ENCODE data around the gene KPNA2. TPM values are rescaled to one million over a fixed set of nuclear protein-coding genes. Genes with fewer than 3 reads are reported as not detected.

The KPNA2 gene
- total and polyA plus RNA-seq, 2 of the 13 experiments (the other 11 are each of a cell fraction or from before 2014, with no cell fraction given): 111 to 305 TPM

DNA sequence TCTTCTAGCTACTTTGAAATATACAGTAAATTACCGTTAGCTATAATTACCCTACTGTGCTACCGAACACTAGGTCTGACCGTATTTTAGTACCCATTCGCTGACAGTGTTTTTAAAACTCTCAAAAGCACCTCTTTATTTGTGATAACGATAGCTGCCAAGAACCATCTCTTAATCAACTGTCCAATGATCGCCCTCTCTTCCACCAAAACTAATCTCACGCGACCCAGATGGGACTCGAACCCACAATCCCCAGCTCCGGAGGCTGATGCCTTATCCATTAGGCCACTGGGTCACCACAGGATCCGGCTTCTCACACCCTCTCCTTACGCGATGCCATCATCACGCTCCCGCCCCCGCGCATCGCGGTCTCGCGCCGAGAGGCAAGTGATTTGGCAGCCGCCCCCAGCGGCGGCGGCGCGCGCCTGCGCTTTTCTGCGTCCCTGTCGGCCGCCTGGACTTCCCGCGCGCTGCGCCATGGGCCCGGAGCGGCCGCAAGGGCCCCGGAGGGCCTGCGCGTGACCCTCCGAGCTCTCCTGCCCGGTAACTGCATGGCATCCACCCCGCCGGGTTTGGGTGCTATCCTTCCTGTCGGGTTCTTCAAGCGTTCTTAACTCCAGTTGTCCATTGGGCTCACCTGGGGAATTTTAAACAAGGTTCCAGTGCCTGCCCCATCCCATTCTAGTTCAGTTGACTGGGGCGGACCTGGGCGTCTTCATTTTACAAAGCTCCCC, 15.7 kb upstream of the KPNA2 start (continued):
- peak; percentile 97; the same call in 1 of the 2 replicates for TF ChIP-seq DZIP1 (CRISPR knock-in tag; IDR thresholded peaks at IDR 0.05)
- peak; percentile 74 for TF ChIP-seq GATAD1 (CRISPR knock-in tag; IDR thresholded peaks at IDR 0.05)
- no peak for TF ChIP-seq TEF (CRISPR knock-in tag; IDR thresholded peaks at IDR 0.05)
- peak; percentile 97 for TF ChIP-seq TFDP2 (CRISPR knock-in tag; IDR thresholded peaks at IDR 0.05)
- TF ChIP-seq RNF2 (conservative IDR thresholded peaks at IDR 0.05; ENCODE audit: low read depth): peak; percentile 95
- TF ChIP-seq EHMT2 (IDR thresholded peaks at IDR 0.05; ENCODE audit: borderline replicate concordance, low read depth, low read length): peak; percentile 63; the same call in 1 of the 2 replicates
- TF ChIP-seq, protein P1, sequence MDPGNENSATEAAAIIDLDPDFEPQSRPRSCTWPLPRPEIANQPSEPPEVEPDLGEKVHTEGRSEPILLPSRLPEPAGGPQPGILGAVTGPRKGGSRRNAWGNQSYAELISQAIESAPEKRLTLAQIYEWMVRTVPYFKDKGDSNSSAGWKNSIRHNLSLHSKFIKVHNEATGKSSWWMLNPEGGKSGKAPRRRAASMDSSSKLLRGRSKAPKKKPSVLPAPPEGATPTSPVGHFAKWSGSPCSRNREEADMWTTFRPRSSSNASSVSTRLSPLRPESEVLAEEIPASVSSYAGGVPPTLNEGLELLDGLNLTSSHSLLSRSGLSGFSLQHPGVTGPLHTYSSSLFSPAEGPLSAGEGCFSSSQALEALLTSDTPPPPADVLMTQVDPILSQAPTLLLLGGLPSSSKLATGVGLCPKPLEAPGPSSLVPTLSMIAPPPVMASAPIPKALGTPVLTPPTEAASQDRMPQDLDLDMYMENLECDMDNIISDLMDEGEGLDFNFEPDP (CRISPR knock-in tag; conservative IDR thresholded peaks at IDR 0.05): peak; percentile 98
- TF ChIP-seq SMAD1 (CRISPR knock-in tag; IDR thresholded peaks at IDR 0.05; ENCODE audit: borderline replicate concordance, low read depth): 0 out of 2 replicates have a peak, but pooled peaks have one; percentile 86
- TF ChIP-seq ZBTB37 (CRISPR knock-in tag; IDR thresholded peaks at IDR 0.05): peak; percentile 77
- TF ChIP-seq CREB1 (IDR thresholded peaks at IDR 0.05): peak; percentile 80
- TF ChIP-seq CREB1 (CRISPR knock-in tag; IDR thresholded peaks at IDR 0.05): peak; percentile 74
- TF ChIP-seq NFIB (CRISPR knock-in tag; IDR thresholded peaks at IDR 0.05; ENCODE audit: borderline replicate concordance): no peak
- peak; percentile 55; the same call in 1 of the 2 replicates for TF ChIP-seq CENPT (CRISPR knock-in tag; IDR thresholded peaks at IDR 0.05; ENCODE audit: low read depth)
- TF ChIP-seq NR2C2 (CRISPR knock-in tag; IDR thresholded peaks at IDR 0.05; ENCODE audit: borderline replicate concordance): peak; percentile 55; the same call in 1 of the 2 replicates
- peak; percentile 96; the same call in 1 of the 2 replicates for TF ChIP-seq ZNF552 (CRISPR knock-in tag; IDR thresholded peaks at IDR 0.05; ENCODE audit: borderline replicate concordance)
- TF ChIP-seq ZNF264 (CRISPR knock-in tag; IDR thresholded peaks at IDR 0.05): peak; percentile 60; the same call in 1 of the 2 replicates
- peak; percentile 85 for TF ChIP-seq JARID2 (CRISPR knock-in tag; IDR thresholded peaks at IDR 0.05; ENCODE audit: insufficient replicate concordance)
- TF ChIP-seq ELF3 (CRISPR knock-in tag; IDR thresholded peaks at IDR 0.05): peak; percentile 85
- TF ChIP-seq PHF8 (CRISPR knock-in tag; IDR thresholded peaks at IDR 0.05): peak; percentile 90
- TF ChIP-seq ZMAT5 (CRISPR knock-in tag; IDR thresholded peaks at IDR 0.05; ENCODE audit: borderline replicate concordance, low read depth): no peak
- TF ChIP-seq ZNF713 (CRISPR knock-in tag; IDR thresholded peaks at IDR 0.05): no peak; the same call in none of the 2 replicates
- peak; percentile 91; the same call in 1 of the 2 replicates for TF ChIP-seq KLF9 (CRISPR knock-in tag; IDR thresholded peaks at IDR 0.05; ENCODE audit: low read depth)

Measured in HepG2 (cell line).